Loucy (cell line): Measurements from ENCODE around the gene SELENON.

Experiments
- H2AFZ ChIP-seq: fragments of 200-600 bp; sonication (generic); 2 replicates; pipeline ENCODE4 v1.6.0; 2016; ENCODE audit warnings: antibody characterized with exemption, mild to moderate bottlenecking, low read length, moderate library complexity
- H3F3A ChIP-seq: fragments of 200-600 bp; 2 replicates; pipeline ENCODE4 v1.6.0; 2016; ENCODE audit warnings: antibody characterized with exemption, low read depth, mild to moderate bottlenecking
- H3K27me3 ChIP-seq: fragments of 200-600 bp; sonication (generic); 2 replicates; pipeline ENCODE4 v1.6.1; 2014; ENCODE audit warnings: low read length, mild to moderate bottlenecking; ENCODE audit not compliant: insufficient read depth, poor library complexity, severe bottlenecking
- H3K36me3 ChIP-seq: fragments of 200-600 bp; sonication (generic); 2 replicates; pipeline ENCODE4 v1.6.1; 2016; ENCODE audit warnings: low read length; ENCODE audit not compliant: insufficient read depth
- H3K4me1 ChIP-seq: fragments of 200-600 bp; sonication (generic); 2 replicates; pipeline ENCODE4 v1.5.1; 2014; ENCODE audit warnings: low read length, mild to moderate bottlenecking; ENCODE audit not compliant: insufficient read depth, poor library complexity, severe bottlenecking
- H3K4me2 ChIP-seq: fragments of 200-600 bp; sonication (generic); 2 replicates; pipeline ENCODE4 v1.6.0; 2014; ENCODE audit warnings: antibody characterized with exemption, low read length, low read depth, mild to moderate bottlenecking; ENCODE audit not compliant: poor library complexity, severe bottlenecking
- H3K4me3 ChIP-seq: fragments of 200-600 bp; sonication (generic); 2 replicates; pipeline ENCODE4 v1.5.1; 2014; ENCODE audit warnings: low read length, mild to moderate bottlenecking, mixed read lengths; ENCODE audit not compliant: poor library complexity, severe bottlenecking
- H3K79me2 ChIP-seq: fragments of 200-600 bp; sonication (generic); 2 replicates; pipeline ENCODE4 v1.6.1; 2014; ENCODE audit warnings: low read length; ENCODE audit not compliant: insufficient read depth
- H3K9ac ChIP-seq: fragments of 200-600 bp; sonication (generic); 2 replicates; pipeline ENCODE4 v1.6.0; 2014; ENCODE audit warnings: mild to moderate bottlenecking, low read depth, low read length, moderate library complexity; ENCODE audit not compliant: poor library complexity, severe bottlenecking
- H3K9me2 ChIP-seq: fragments of 200-600 bp; sonication (generic); replicated peaks from 2 replicates; pipeline ENCODE4 v1.6.1; 2016; ENCODE audit warnings: low read depth, low read length, mixed read lengths
- H3K9me3 ChIP-seq: fragments of 200-600 bp; sonication (generic); 2 replicates; pipeline ENCODE4 v1.6.1; 2014; ENCODE audit warnings: mild to moderate bottlenecking, antibody characterized with exemption, low read length, low read depth; ENCODE audit not compliant: insufficient read depth
- H4K20me1 ChIP-seq: fragments of 200-600 bp; sonication (generic); 2 replicates; pipeline ENCODE4 v1.6.0; 2014; ENCODE audit warnings: antibody characterized with exemption, low read length, mild to moderate bottlenecking; ENCODE audit not compliant: insufficient read depth, poor library complexity, severe bottlenecking
- EZH2phosphoT487 ChIP-seq: fragments of 200-600 bp; IDR thresholded peaks from 2 replicates; pipeline ENCODE4 v1.6.1; 2018; ENCODE audit warnings: antibody characterized with exemption, mild to moderate bottlenecking, moderate library complexity, borderline replicate concordance
- TF ChIP-seq, protein P1 (sequence below): fragments of 200-600 bp; sonication (generic); conservative IDR thresholded peaks from 2 replicates; pipeline ENCODE4 v1.5.1; 2014; ENCODE audit warnings: mild to moderate bottlenecking, antibody characterized with exemption, low read length

The SELENON gene

DNA sequence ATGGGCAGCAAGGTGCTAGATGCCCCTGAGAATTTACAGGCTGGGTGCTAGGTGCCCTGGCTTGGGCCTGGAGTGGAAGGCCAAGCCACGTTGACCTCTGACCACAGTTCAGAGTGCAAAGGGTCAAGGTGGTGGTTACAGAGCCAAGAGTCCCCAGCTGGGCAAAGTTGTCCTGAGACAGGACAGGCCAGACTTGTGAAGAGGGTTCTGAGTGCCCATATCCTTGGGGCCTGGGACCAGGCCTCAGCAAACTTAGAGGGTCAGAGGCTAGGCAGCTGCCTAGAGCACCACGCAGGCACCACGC lies 18.9 kb upstream of the SELENON start:
- H3K36me3 ChIP-seq, result no peaks in the 10 kb centered on the region
- H2AFZ ChIP-seq, result no peak overlapping the region
- TF ChIP-seq, protein P1, sequence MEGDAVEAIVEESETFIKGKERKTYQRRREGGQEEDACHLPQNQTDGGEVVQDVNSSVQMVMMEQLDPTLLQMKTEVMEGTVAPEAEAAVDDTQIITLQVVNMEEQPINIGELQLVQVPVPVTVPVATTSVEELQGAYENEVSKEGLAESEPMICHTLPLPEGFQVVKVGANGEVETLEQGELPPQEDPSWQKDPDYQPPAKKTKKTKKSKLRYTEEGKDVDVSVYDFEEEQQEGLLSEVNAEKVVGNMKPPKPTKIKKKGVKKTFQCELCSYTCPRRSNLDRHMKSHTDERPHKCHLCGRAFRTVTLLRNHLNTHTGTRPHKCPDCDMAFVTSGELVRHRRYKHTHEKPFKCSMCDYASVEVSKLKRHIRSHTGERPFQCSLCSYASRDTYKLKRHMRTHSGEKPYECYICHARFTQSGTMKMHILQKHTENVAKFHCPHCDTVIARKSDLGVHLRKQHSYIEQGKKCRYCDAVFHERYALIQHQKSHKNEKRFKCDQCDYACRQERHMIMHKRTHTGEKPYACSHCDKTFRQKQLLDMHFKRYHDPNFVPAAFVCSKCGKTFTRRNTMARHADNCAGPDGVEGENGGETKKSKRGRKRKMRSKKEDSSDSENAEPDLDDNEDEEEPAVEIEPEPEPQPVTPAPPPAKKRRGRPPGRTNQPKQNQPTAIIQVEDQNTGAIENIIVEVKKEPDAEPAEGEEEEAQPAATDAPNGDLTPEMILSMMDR, result no peak
- TF ChIP-seq EZH2phosphoT487, result no peak
- no peak overlapping the region for H3K4me3 ChIP-seq
- H3K9me2 ChIP-seq, result no peaks in the 10 kb centered on the region
- H4K20me1 ChIP-seq, result no peaks in the 10 kb centered on the region
- H3F3A ChIP-seq, result no peaks in the 10 kb centered on the region
- H3K4me1 ChIP-seq, result no peaks in the 10 kb centered on the region
- H3K9ac ChIP-seq, result no peak overlapping the region
- H3K4me2 ChIP-seq, result no peak overlapping the region
- no peaks in the 10 kb centered on the region for H3K9me3 ChIP-seq
- H3K79me2 ChIP-seq, result no peaks in the 10 kb centered on the region
- H3K27me3 ChIP-seq, result peaks cover 45% of the 10 kb centered on the region

DNA sequence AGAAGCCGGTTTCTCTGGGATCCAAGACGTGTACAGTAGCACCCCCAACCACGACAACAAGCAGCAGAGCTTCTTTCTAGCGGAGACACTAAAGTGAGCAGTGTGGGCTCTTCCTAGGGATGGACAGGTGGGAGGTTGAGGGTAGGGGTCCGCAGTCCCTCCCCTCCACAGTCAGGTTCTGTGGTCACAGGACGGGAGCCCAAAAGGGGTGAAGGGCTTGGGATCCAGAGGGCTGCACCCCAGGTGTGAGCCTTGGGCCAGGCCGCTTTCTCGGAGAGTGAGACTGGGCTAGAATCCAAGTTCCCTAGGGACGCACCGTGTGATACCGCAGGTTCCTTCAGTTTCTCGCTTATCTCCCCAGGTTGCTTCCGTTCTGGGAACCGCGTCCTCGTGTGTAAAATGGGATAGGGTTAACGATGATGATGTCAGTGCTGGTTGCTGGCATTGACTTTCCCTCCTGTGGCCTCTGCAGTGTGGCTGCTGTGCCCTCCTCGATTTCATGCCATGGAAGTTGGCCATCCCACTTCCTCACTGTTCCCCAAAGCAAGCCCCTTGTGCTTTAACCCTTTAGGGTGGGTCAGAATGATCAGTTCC lies 17.3 kb upstream of the SELENON start:
- Histone ChIP-seq H3K4me1 (no peaks in the 10 kb centered on the region), H3K9ac (no peak overlapping the region), H3K4me2 (no peak overlapping the region), H3K36me3 (no peaks in the 10 kb centered on the region), H2AFZ (no peak overlapping the region), H3K79me2 (no peaks in the 10 kb centered on the region), H3K9me3 (no peaks in the 10 kb centered on the region), H3F3A (no peaks in the 10 kb centered on the region), H3K27me3 (peaks cover 35% of the 10 kb centered on the region), H4K20me1 (no peaks in the 10 kb centered on the region), H3K4me3 (no peak overlapping the region), H3K9me2 (no peaks in the 10 kb centered on the region)
- no peak for TF ChIP-seq EZH2phosphoT487
- TF ChIP-seq, protein P1, result no peak

DNA sequence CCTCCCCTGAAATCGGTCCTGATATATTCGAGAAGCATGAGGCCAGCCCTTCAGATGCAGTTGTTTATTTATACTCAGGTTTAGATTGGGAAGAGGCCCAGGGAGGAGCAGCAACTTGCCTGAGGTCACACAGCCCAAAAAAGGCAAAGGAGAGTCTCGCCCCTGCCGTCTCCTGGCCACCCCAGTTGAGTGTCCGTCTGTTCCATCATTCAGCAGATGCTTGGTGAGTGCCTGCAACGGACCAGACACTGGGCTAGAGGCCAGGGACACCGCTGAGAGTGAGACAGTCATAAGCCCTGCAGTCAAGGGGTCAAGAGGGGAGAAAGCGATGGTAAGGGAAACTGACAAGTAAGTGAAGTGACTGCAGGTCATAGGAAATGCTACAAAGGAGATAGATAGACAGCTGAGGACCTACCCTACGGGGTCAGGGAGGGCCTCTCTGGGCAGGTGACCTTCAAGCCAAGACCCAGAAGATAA lies 15.4 kb upstream of the SELENON start:
- Histone ChIP-seq H3K9me3 (no peaks in the 10 kb centered on the region), H3K4me1 (no peaks in the 10 kb centered on the region), H3K79me2 (no peaks in the 10 kb centered on the region), H3K4me2 (no peak overlapping the region), H3K9ac (no peak overlapping the region), H3K9me2 (no peaks in the 10 kb centered on the region), H3K36me3 (no peaks in the 10 kb centered on the region), H3F3A (no peaks in the 10 kb centered on the region), H4K20me1 (no peaks in the 10 kb centered on the region), H3K27me3 (peaks cover 22% of the 10 kb centered on the region), H2AFZ (no peak overlapping the region), H3K4me3 (no peak overlapping the region)
- no peak for TF ChIP-seq EZH2phosphoT487
- TF ChIP-seq, protein P1, result no peak
